ENCODE measurements around the gene INSR.

INSR gene

DNA sequence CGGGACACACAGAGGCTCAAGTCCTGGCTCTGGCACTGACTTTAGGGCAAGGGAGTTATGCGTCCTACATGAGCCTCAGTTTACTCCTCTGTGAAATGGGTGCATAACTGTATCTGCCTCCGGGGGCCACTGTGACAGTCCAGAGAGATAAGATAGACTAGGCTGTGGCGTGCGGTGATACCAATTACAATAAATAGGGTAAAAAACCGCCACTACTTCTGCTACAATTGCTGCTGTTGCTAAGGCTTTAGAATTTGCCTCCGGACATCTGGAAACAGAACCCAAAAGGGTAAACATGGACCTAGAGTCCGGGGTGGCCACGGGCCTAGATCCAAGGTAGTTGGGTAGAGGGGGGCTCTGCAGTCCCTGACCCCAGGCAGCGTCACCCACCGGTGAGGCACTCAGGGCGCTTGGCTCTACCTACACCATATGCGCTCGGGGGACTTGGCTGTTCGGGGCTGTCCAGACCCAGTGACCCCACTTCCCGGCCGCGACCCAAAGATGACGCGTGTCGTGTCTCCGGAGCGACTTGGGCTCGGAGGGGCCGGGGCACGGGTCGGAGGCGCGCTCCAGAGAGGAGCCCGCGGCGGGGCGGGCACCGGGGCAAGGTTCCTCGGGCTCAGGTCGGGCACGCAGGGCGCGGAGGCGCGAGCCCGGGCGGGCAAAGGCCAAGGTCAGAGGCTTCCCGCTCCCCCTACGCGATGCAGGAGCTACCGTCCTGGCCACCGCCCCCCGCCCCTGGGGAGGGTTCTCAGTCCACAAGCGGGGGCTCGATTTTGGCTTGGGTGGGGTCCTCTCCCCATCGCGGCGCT is 1.1 kb downstream of the INSR start:
- H3K27ac ChIP-seq = peak overlapping the region; percentile 52

DNA sequence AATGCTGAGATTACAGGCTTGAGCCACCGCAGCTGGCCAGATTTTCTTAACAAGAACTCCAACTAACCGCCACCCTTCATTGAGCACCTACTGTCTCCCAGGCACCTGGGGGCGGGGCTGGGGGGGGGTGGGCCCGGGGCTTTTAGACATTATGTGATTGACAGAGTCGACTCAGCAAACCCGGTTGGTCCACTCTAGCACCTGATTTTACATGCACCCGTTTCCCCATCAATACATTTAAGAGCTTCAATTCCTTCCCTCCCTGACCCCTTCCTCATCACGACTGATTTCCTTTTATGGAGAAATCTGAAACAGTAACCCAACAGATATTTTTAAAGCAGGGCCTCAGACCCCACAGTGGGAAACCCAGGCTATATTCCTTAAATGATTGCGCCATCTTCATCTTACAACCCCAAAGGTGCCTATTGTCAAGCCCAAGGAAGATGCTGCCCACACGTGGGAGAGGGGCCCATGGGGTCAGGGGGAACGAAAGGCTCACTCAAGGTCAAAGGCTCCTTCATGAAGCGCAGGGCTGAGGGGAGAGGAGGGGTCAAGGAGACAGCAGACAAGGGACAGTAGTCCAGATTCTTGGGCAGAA is 1.8 kb downstream of the INSR start:
- TF ChIP-seq, protein P1, sequence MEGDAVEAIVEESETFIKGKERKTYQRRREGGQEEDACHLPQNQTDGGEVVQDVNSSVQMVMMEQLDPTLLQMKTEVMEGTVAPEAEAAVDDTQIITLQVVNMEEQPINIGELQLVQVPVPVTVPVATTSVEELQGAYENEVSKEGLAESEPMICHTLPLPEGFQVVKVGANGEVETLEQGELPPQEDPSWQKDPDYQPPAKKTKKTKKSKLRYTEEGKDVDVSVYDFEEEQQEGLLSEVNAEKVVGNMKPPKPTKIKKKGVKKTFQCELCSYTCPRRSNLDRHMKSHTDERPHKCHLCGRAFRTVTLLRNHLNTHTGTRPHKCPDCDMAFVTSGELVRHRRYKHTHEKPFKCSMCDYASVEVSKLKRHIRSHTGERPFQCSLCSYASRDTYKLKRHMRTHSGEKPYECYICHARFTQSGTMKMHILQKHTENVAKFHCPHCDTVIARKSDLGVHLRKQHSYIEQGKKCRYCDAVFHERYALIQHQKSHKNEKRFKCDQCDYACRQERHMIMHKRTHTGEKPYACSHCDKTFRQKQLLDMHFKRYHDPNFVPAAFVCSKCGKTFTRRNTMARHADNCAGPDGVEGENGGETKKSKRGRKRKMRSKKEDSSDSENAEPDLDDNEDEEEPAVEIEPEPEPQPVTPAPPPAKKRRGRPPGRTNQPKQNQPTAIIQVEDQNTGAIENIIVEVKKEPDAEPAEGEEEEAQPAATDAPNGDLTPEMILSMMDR (IDR thresholded peaks at IDR 0.05) = no peak
- TF ChIP-seq ZFX (IDR thresholded peaks at IDR 0.05; ENCODE audit: borderline replicate concordance) = no peak
- H3K27ac ChIP-seq = no peak overlapping the region

More for the DNA sequence above, 1.1 kb downstream of the INSR start:
- TF ChIP-seq ZFX (IDR thresholded peaks at IDR 0.05; ENCODE audit: borderline replicate concordance) = no peak
- TF ChIP-seq, protein P1 (IDR thresholded peaks at IDR 0.05) = no peak

DNA sequence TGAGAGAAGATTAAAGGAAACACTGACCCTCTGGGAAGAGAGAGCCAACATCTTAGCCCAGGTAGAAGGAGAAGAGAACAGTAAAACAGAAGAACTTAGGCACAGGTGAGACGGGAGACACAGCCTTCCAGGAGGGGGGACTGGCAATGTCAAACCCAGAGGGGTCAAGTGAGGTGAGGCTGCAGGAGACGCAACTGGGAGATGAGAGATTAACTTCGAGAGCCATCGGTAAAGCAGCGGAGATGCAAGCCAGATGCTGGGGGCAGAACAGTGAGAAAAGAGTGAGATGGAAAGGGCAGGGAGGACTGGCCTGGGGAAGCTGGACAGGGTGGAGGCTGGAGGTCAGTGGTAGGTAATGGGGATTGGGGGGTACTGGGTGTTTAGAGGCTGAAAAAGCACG is 5.2 kb downstream of the INSR start:
- TF ChIP-seq, protein P1 (IDR thresholded peaks at IDR 0.05) = no peak
- no peak for TF ChIP-seq ZFX (IDR thresholded peaks at IDR 0.05; ENCODE audit: borderline replicate concordance)
- no peak overlapping the region for H3K27ac ChIP-seq

DNA sequence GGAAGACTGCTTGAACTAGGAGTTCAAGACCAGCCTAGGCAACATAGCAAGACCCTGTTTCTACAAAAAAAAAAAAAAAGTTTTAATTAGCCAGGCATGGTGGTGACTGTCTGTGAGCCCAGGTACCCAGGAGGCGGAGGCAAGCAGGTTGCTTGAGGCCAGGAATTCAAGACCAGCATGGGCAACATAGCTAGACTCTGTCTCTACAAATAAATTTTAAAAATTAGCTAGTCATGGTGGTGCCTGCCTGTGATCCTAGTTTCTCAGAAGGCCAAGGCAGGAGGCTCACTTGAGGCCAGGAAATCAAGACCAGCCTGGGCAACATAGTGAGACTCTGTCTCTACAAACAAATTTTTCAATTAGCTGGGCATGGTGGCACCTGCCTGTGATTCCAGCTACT is 6.1 kb downstream of the INSR start:
- TF ChIP-seq, protein P1 (IDR thresholded peaks at IDR 0.05) = no peak
- no peak for TF ChIP-seq ZFX (IDR thresholded peaks at IDR 0.05; ENCODE audit: borderline replicate concordance)

DNA sequence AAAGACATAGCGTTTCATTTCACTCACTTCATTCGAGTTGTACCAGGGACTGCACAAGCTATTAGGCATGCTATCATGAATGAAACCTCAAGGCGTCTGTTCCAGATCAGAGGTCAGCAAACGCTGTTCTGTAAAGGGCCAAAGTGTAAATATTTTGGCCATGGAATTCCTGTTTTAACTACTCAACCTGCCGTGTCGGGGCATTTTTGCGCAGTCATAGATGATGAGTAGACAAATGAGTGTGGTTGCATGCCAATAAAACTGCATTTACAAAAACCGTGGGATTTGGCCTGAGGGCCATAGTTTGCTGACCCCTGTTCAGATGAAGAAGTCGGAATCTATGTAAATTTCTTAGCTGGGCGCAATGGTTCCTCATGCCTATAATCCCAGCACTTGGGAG is 6.5 kb downstream of the INSR start:
- no peak overlapping the region for H3K27ac ChIP-seq

More for the DNA sequence above, 6.1 kb downstream of the INSR start:
- H3K27ac ChIP-seq = no peak overlapping the region

DNA sequence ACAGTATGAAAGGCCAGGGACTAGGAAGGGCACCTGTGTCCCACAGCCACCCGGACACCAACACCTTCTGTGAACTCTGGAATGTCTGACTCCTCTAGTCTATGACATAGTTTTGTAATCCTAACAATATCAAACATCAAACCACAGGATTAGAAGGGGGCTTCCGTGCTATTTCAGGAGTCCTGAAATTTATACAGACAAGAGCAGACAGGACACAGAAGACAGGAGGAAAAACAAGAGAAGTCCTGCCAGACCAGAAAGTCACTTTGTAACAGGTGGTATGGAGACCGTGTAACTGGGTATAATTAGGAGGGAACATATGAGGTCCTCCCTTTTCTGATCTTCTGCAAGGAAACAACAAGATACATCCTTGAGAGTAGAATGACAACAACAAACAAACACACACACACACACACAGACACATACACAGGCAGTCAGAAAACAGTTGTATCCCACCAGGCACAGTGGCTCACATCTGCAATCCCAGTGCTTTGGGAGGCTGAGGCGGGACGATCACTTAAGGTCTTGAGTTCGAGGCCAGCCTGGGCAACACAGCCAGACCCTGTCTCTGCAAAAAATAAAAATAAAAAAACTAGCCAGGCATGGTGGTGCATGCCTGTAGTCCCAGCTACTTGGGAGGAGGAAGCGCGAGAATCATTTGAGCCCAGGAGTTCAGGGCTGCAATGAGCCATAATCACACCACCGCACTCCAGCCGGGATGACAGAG is 13.1 kb downstream of the INSR start:
- no peak overlapping the region for H3K27ac ChIP-seq
- no peak for TF ChIP-seq ZFX (IDR thresholded peaks at IDR 0.05; ENCODE audit: borderline replicate concordance)
- TF ChIP-seq, protein P1 (IDR thresholded peaks at IDR 0.05) = no peak

More for the DNA sequence above, 6.5 kb downstream of the INSR start:
- TF ChIP-seq, protein P1 (IDR thresholded peaks at IDR 0.05) = no peak
- no peak for TF ChIP-seq ZFX (IDR thresholded peaks at IDR 0.05; ENCODE audit: borderline replicate concordance)
